Panc1 (cell line): ENCODE results near the gene TFDP1. TPM values are rescaled to one million over a fixed set of nuclear protein-coding genes. Genes with fewer than 3 reads are reported as not detected.

Source experiments
- ATAC-seq: fragments of 200-7000 bp; cut with Tn5 transposase; 2 replicates; pipeline ENCODE4 v1.9.1; 2020; ENCODE audit warnings: mild to moderate bottlenecking, moderate library complexity
- BruUV-seq: library from RNA; stranded (reverse); fragments of 400-500 nt; replicated peaks from 2 replicates; lab custom pipeline; 2021; lab: Mats Ljungman, UMichigan
- CTCF ChIA-PET: fragments of 300-600 bp; sonication (Branson Sonifier 250); formaldehyde crosslinking; loops from one replicate; lab custom pipeline; 2022; ENCODE audit warnings: antibody characterized with exemption; lab: Charles Lee
- POLR2A ChIA-PET: fragments of 300-600 bp; sonication (Branson Sonifier 250); formaldehyde crosslinking; loops from one replicate; lab custom pipeline; 2022; ENCODE audit warnings: antibody characterized with exemption; lab: Charles Lee
- DNase-seq: peaks from one replicate; pipeline ENCODE4 v3.0.0-alpha.2; 2010; ENCODE audit warnings: low read depth, low spot score
- H3K27ac ChIP-seq: 2 replicates; pipeline ENCODE4 v1.5.1; 2011; ENCODE audit warnings: mild to moderate bottlenecking, low read length, inconsistent platforms
- H3K27me3 ChIP-seq: fragments of 200-500 bp; sonication (Bioruptor generic); 2 replicates; pipeline ENCODE4 v1.6.0; 2014; ENCODE audit warnings: low read length, inconsistent platforms; ENCODE audit not compliant: control insufficient read depth, insufficient read depth
- H3K36me3 ChIP-seq: fragments of 200-500 bp; sonication (Bioruptor generic); 2 replicates; pipeline ENCODE4 v1.5.1; 2014; ENCODE audit warnings: inconsistent platforms, mild to moderate bottlenecking, low read length, moderate library complexity; ENCODE audit not compliant: control insufficient read depth, insufficient read depth
- H3K4me1 ChIP-seq: 2 replicates; pipeline ENCODE4 v1.5.1; 2011; ENCODE audit warnings: inconsistent platforms, mild to moderate bottlenecking, low read length, moderate library complexity; ENCODE audit not compliant: control insufficient read depth, insufficient read depth
- H3K4me3 ChIP-seq, 2 experiments: 2 replicates each; pipeline ENCODE4 v1.5.1; 2011 to 2012; ENCODE audit warnings: low read depth in 2 of 2, low read length in 2 of 2, mild to moderate bottlenecking in 2 of 2, inconsistent platforms in 1 of 2, moderate library complexity in 1 of 2
- H3K9me3 ChIP-seq: fragments of 200-500 bp; sonication (Bioruptor generic); 2 replicates; pipeline ENCODE4 v1.5.1; 2014; ENCODE audit warnings: low read depth, mild to moderate bottlenecking, inconsistent platforms, low read length, moderate library complexity; ENCODE audit not compliant: control insufficient read depth, insufficient read depth
- CTCF ChIP-seq: fragments of 450-650 bp; IDR thresholded peaks from 2 replicates; pipeline ENCODE4 v1.5.1; 2017; ENCODE audit warnings: mild to moderate bottlenecking
- POLR2AphosphoS5 ChIP-seq: IDR thresholded peaks from 2 replicates; pipeline ENCODE4 v1.6.1; 2012; ENCODE audit warnings: mild to moderate bottlenecking, low read depth, low read length, moderate library complexity
- REST ChIP-seq, 2 experiments: IDR thresholded peaks; 2 replicates each; pipeline ENCODE4 v1.6.1; 2011 to 2012; ENCODE audit warnings: low read depth in 2 of 2, control low read depth in 1 of 2, low read length in 1 of 2, mild to moderate bottlenecking in 1 of 2, moderate library complexity in 1 of 2; ENCODE audit not compliant: insufficient read depth in 1 of 2
- SIN3A ChIP-seq: IDR thresholded peaks from 2 replicates; pipeline ENCODE4 v1.6.1; 2012; ENCODE audit warnings: low read depth, mild to moderate bottlenecking, low read length, moderate library complexity, borderline replicate concordance; ENCODE audit not compliant: insufficient read depth
- TCF7L2 ChIP-seq: IDR thresholded peaks from 2 replicates; pipeline ENCODE4 v1.6.1; 2011; ENCODE audit warnings: mild to moderate bottlenecking, low read depth, low read length, inconsistent platforms
- in situ Hi-C: cut with HindIII; loops from 2 replicates; pipeline ENCODE4 v1.10.0; 2016; ENCODE audit warnings: low sequenced_read_pairs, low pct_unique_long_range_greater_than_20kb
- intact Hi-C: fragments of 100-400 bp; cut with micrococcal nuclease; formaldehyde crosslinking; loops from one replicate; pipeline ENCODE4 v1.10.0; 2022; ENCODE audit not compliant: unreplicated experiment
- total RNA-seq: library from RNA; stranded (reverse); gene quantifications from one replicate; pipeline ENCODE4 v1.2.1, GENCODE V29; 2021; ENCODE audit not compliant: unreplicated experiment

The TFDP1 gene
- total RNA-seq, 1 experiment from 2014 or later = 91.6 TPM

GRCh38 chr13:113649212-113649611, 64.7 kb downstream of the TFDP1 start:
- BruUV-seq = no TSS peak
- no peak for ATAC-seq

GRCh38 chr13:113650275-113650674, 65.7 kb downstream of the TFDP1 start:
- DNase-seq = no peak
- H3K27ac ChIP-seq = no peak overlapping the region
- H3K27me3 ChIP-seq = no peaks in the 10 kb centered on the region
- ATAC-seq = no peak
- no TSS peak for BruUV-seq
- POLR2A ChIA-PET = no interaction called here
- CTCF ChIA-PET = no interaction called here
- H3K4me3 ChIP-seq = no peak overlapping the region
- no peaks in the 10 kb centered on the region for H3K9me3 ChIP-seq
- intact Hi-C loops = no loop called here
- no peak for TF ChIP-seq TCF7L2
- TF ChIP-seq CTCF = no peak
- no peak for TF ChIP-seq SIN3A
- TF ChIP-seq POLR2AphosphoS5 = no peak
- TF ChIP-seq REST (IDR thresholded peaks at IDR 0.05; ENCODE audit: insufficient read depth in 1 of 2, low read depth in 2 of 2, low read length in 1 of 2) = no peak
- H3K36me3 ChIP-seq = no peaks in the 10 kb centered on the region
- peaks cover 10% of the 10 kb centered on the region for H3K4me1 ChIP-seq
- in situ Hi-C loops = no loop called here

More at GRCh38 chr13:113649212-113649611, 64.7 kb downstream of the TFDP1 start:
- no peaks in the 10 kb centered on the region for H3K27me3 ChIP-seq
- no peaks in the 10 kb centered on the region for H3K36me3 ChIP-seq
- H3K9me3 ChIP-seq = no peaks in the 10 kb centered on the region
- no peak overlapping the region for H3K27ac ChIP-seq
- in situ Hi-C loops = no loop called here
- TF ChIP-seq CTCF (no peak), REST (IDR thresholded peaks at IDR 0.05; ENCODE audit: insufficient read depth in 1 of 2, low read depth in 2 of 2, low read length in 1 of 2) (no peak), SIN3A (no peak), TCF7L2 (no peak), POLR2AphosphoS5 (no peak)
- H3K4me3 ChIP-seq = no peak overlapping the region
- POLR2A ChIA-PET = interaction anchor here (0.9 kb wide), 1 partner anchor 170 kb away, joined by 6 read pairs; no protein-coding TSS in a partner anchor
- peaks cover 10% of the 10 kb centered on the region for H3K4me1 ChIP-seq
- intact Hi-C loops = no loop called here
- no peak for DNase-seq
- CTCF ChIA-PET = no interaction called here
